HepG2 (cell line): ENCODE results near the gene TBC1D22A. TPM values are rescaled to one million over a fixed set of nuclear protein-coding genes. Genes with fewer than 3 reads are reported as not detected.

ENCODE experiments used
- ATAC-seq: fragments of 200-7000 bp; cut with Tn5 transposase; 3 replicates; pipeline ENCODE4 v1.9.1; 2020; ENCODE audit warnings: mild to moderate bottlenecking, moderate library complexity
- BruUV-seq: library from RNA; stranded (reverse); fragments of 400-500 nt; replicated peaks from 2 replicates; lab custom pipeline; 2021; lab: Mats Ljungman, UMichigan
- CTCF ChIA-PET: fragments of 300-600 bp; formaldehyde crosslinking; extraction: SDS; loops from one replicate; lab custom pipeline; 2021; ENCODE audit warnings: low total read pairs, inconsistent platforms, low intra/inter-chr PET ratio; lab: Yijun Ruan, JAX
- POLR2A ChIA-PET: fragments of 350-600 bp; sonication (Branson Sonifier 250); formaldehyde crosslinking; loops from one replicate; lab custom pipeline; 2020; ENCODE audit warnings: antibody characterized with exemption, inconsistent platforms; lab: Yijun Ruan, JAX
- DNase-seq: peaks from one replicate; pipeline ENCODE4 v3.0.0-alpha.2; 2015; ENCODE audit warnings: low spot score
- FAIRE-seq: peaks from 3 replicates; lab custom pipeline; 2011; peaks lifted over from hg19 to GRCh38; lab: Jason Lieb, UNC
- H2AFZ ChIP-seq: one replicate; pipeline ENCODE4 v1.6.1; 2011; ENCODE audit warnings: low read length, inconsistent platforms
- H3K27ac ChIP-seq: fragments of 300-600 bp; 3 replicates; pipeline ENCODE4 v1.8.0; 2011; ENCODE audit warnings: mixed run types, mild to moderate bottlenecking, mixed read lengths, low read length, inconsistent platforms; ENCODE audit not compliant: insufficient read depth; ENCODE audit errors: extremely low read length
- H3K27me3 ChIP-seq, 2 experiments: fragments of 200-600 bp in 1 of 2; 2 replicates in 1 of 2; 3 replicates in 1 of 2; pipeline versions ENCODE4 v1.6.0 to v1.8.0; 2011; ENCODE audit warnings: low read length in 2 of 2, mild to moderate bottlenecking in 2 of 2, moderate library complexity in 2 of 2, inconsistent platforms in 1 of 2; ENCODE audit not compliant: insufficient read depth in 2 of 2, control insufficient read depth in 1 of 2
- H3K36me3 ChIP-seq, 2 experiments: fragments of 200-600 bp in 1 of 2; replicated peaks in 1 of 2; 2 replicates in 1 of 2; 3 replicates in 1 of 2; pipeline versions ENCODE4 v1.5.1 to v1.8.0; 2011; ENCODE audit warnings: low read length in 2 of 2, inconsistent platforms in 1 of 2; ENCODE audit not compliant: insufficient read depth in 2 of 2, control insufficient read depth in 1 of 2
- H3K4me1 ChIP-seq: 2 replicates; pipeline ENCODE4 v1.5.1; 2012; ENCODE audit warnings: low read length, inconsistent platforms; ENCODE audit not compliant: insufficient read depth
- H3K4me2 ChIP-seq: 2 replicates; pipeline ENCODE4 v1.6.0; 2011; ENCODE audit warnings: low read depth, low read length, inconsistent platforms
- H3K4me3 ChIP-seq, 3 experiments: fragments of 200-600 bp in 1 of 3; sonication (generic), shearing (Covaris generic) in 1 of 3; replicated peaks in 1 of 3; 2 replicates each; pipeline ENCODE4 v1.5.1; 2011 to 2016; ENCODE audit warnings: low read length in 3 of 3, inconsistent platforms in 2 of 3, low read depth in 2 of 3, mild to moderate bottlenecking in 2 of 3, control low read depth in 1 of 3, mixed read lengths in 1 of 3; ENCODE audit not compliant: insufficient read depth in 1 of 3
- H3K79me2 ChIP-seq: one replicate; pipeline ENCODE4 v1.6.1; 2011; ENCODE audit warnings: low read length, inconsistent platforms; ENCODE audit not compliant: insufficient read depth
- H3K9ac ChIP-seq: 2 replicates; pipeline ENCODE4 v1.6.0; 2011; ENCODE audit warnings: mild to moderate bottlenecking, low read depth, low read length, inconsistent platforms; ENCODE audit not compliant: insufficient read depth
- H3K9me3 ChIP-seq: 2 replicates; pipeline ENCODE4 v1.5.1; 2012; ENCODE audit warnings: mild to moderate bottlenecking, low read length
- H4K20me1 ChIP-seq: 2 replicates; pipeline ENCODE4 v1.6.0; 2011; ENCODE audit warnings: inconsistent platforms, mild to moderate bottlenecking, low read length, moderate library complexity; ENCODE audit not compliant: insufficient read depth
- KLF12 ChIP-seq: sonication (generic); formaldehyde crosslinking; IDR thresholded peaks from 2 replicates; pipeline ENCODE4 v1.4.0; 2020; ENCODE audit warnings: missing genetic modification reagents, borderline replicate concordance
- PCBP1 ChIP-seq: fragments of 200-400 bp; formaldehyde crosslinking; IDR thresholded peaks from 2 replicates; pipeline ENCODE4 v1.6.1; 2017; ENCODE audit warnings: mild to moderate bottlenecking, low read depth, low read length, borderline replicate concordance
- ZNF383 ChIP-seq: sonication (generic); formaldehyde crosslinking; IDR thresholded peaks from 2 replicates; pipeline ENCODE4 v1.4.0; 2020; ENCODE audit warnings: missing genetic modification reagents, mild to moderate bottlenecking, borderline replicate concordance
- ZNF772 ChIP-seq: sonication (generic); formaldehyde crosslinking; IDR thresholded peaks from 2 replicates; pipeline ENCODE4 v1.5.0; 2020; ENCODE audit warnings: mild to moderate bottlenecking, missing genetic modification reagents
- WGBS: methylation state at CpG from one replicate; pipeline ENCODE4 v1.1.6; 2017; ENCODE audit warnings: low lambda C conversion rate; 5-methylcytosine and 5-hydroxymethylcytosine counted together
- in situ Hi-C: cut with HindIII; loops from 2 replicates; pipeline ENCODE4 v1.10.0; 2017; ENCODE audit warnings: low pct_unique_long_range_greater_than_20kb; ENCODE audit not compliant: extremely low pct_ligation_motif_present
- intact Hi-C: fragments of 100-400 bp; cut with micrococcal nuclease; formaldehyde crosslinking; loops from one replicate; pipeline ENCODE4 v1.10.0; 2022; ENCODE audit not compliant: unreplicated experiment
- polyA plus RNA-seq, 8 experiments: library from polyadenylated mRNA; depleted of rRNA in 3 of 8; stranded (reverse) in 7 of 8; unstranded in 1 of 8; fragments of >200 nt; fragmentation: Illumina TruSeq in 4 of 8; extraction: Trizol in 4 of 8; gene quantifications; 2 replicates each; pipeline versions ENCODE4 v1.2.1 to v1.2.3, GENCODE V29; 2011 to 2016; ENCODE audit warnings: low read depth in 4 of 8, missing spikeins in 1 of 8, mixed read lengths in 1 of 8; ENCODE audit not compliant: insufficient read depth in 1 of 8
- total RNA-seq, 5 experiments: library from RNA; depleted of rRNA; stranded (reverse); fragments of >200 nt; fragmentation: Illumina TruSeq; extraction: Trizol; gene quantifications; 2 replicates each; pipeline ENCODE4 v1.2.3, GENCODE V29; 2016; ENCODE audit warnings: low read depth in 1 of 5
- TF ChIP-seq, protein P1 (sequence below): sonication (generic); formaldehyde crosslinking; IDR thresholded peaks from 2 replicates; pipeline ENCODE4 v1.4.0; 2020; ENCODE audit warnings: missing genetic modification reagents, low read depth, mild to moderate bottlenecking, borderline replicate concordance
- TF ChIP-seq, protein P2 (sequence below): sonication (generic); formaldehyde crosslinking; IDR thresholded peaks from 2 replicates; pipeline ENCODE4 v1.5.1; 2020; ENCODE audit warnings: missing genetic modification reagents, mild to moderate bottlenecking, borderline replicate concordance
- TF ChIP-seq, protein P3 (sequence below): sonication (generic); formaldehyde crosslinking; IDR thresholded peaks from 2 replicates; pipeline ENCODE4 v1.4.0; 2020; ENCODE audit warnings: missing genetic modification reagents, borderline replicate concordance

Gene TBC1D22A
- total and polyA plus RNA-seq, 2 of the 13 experiments (the other 11 are each of a cell fraction or from before 2014, with no cell fraction given), result 17.3 to 18.0 TPM

DNA sequence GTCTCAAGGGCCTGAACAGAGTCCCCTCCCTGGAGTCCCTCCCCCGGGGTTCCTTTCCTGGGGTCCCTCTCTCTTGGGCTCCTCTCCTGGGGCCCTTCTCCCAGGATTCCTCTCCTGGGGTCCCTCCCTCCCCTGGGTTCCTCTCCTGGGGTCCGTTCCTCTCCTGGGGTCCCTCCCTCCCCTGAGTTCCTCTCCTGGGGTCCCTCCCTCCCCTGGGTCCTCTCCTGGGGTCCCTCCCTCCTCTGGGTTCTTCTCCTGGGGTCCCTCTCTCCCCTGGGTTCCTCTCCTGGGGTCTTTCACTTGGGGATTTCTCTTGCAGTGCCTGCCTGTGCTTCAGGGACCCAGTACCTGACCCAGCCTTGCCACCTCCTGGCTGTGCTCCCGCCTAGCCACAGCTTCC, 386.1 kb downstream of the TBC1D22A start:
- H3K4me1 ChIP-seq, result no peaks in the 10 kb centered on the region
- POLR2A ChIA-PET, result no interaction called here
- 93% methylated on average over 2 of the region's 3 CpGs for WGBS
- H3K9ac ChIP-seq, result no peak overlapping the region
- DNase-seq, result no peak
- H3K4me3 ChIP-seq, result no peak overlapping the region
- intact Hi-C loops, result no loop called here
- peaks cover 6% of the 10 kb centered on the region; the same call in 1 of the 2 replicates for H4K20me1 ChIP-seq
- TF ChIP-seq PCBP1, result no peak
- TF ChIP-seq ZNF772 (CRISPR knock-in tag), result no peak
- TF ChIP-seq, protein P1, sequence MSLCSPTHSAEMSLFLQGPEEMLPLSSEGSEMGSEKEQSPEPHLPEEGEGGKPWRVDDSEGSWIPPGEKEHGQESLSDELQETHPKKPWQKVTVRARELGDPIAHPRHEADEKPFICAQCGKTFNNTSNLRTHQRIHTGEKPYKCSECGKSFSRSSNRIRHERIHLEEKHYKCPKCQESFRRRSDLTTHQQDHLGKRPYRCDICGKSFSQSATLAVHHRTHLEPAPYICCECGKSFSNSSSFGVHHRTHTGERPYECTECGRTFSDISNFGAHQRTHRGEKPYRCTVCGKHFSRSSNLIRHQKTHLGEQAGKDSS (CRISPR knock-in tag), result no peak
- TF ChIP-seq KLF12 (CRISPR knock-in tag), result no peak
- TF ChIP-seq, protein P2, sequence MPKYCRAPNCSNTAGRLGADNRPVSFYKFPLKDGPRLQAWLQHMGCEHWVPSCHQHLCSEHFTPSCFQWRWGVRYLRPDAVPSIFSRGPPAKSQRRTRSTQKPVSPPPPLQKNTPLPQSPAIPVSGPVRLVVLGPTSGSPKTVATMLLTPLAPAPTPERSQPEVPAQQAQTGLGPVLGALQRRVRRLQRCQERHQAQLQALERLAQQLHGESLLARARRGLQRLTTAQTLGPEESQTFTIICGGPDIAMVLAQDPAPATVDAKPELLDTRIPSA, result no peak
- TF ChIP-seq, protein P3, sequence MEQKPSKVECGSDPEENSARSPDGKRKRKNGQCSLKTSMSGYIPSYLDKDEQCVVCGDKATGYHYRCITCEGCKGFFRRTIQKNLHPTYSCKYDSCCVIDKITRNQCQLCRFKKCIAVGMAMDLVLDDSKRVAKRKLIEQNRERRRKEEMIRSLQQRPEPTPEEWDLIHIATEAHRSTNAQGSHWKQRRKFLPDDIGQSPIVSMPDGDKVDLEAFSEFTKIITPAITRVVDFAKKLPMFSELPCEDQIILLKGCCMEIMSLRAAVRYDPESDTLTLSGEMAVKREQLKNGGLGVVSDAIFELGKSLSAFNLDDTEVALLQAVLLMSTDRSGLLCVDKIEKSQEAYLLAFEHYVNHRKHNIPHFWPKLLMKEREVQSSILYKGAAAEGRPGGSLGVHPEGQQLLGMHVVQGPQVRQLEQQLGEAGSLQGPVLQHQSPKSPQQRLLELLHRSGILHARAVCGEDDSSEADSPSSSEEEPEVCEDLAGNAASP, result no peak
- no peak for TF ChIP-seq ZNF383
- in situ Hi-C loops, result no loop called here
- no peaks in the 10 kb centered on the region for H3K27me3 ChIP-seq
- CTCF ChIA-PET, result no interaction called here
- no peak overlapping the region for H2AFZ ChIP-seq
- H3K4me2 ChIP-seq, result no peak overlapping the region
- no peaks in the 10 kb centered on the region for H3K9me3 ChIP-seq
- no peak for ATAC-seq
- H3K27ac ChIP-seq, result no peak overlapping the region
- H3K79me2 ChIP-seq, result no peaks in the 10 kb centered on the region
- BruUV-seq, result no TSS peak
- no peak for FAIRE-seq
- H3K36me3 ChIP-seq, result no peaks in the 10 kb centered on the region
